Measurements from ENCODE around the gene PHF12. TPM values are rescaled to one million over a fixed set of nuclear protein-coding genes. Genes with fewer than 3 reads are reported as not detected.
"Not testable (repeated sequence)": the region's sequence is repeated elsewhere in the genome, so short reads cannot be mapped to it uniquely, and the experiment has no call there.

Gene PHF12
- total RNA-seq, 1 donor from 2014 or later = 20.4 TPM

DNA sequence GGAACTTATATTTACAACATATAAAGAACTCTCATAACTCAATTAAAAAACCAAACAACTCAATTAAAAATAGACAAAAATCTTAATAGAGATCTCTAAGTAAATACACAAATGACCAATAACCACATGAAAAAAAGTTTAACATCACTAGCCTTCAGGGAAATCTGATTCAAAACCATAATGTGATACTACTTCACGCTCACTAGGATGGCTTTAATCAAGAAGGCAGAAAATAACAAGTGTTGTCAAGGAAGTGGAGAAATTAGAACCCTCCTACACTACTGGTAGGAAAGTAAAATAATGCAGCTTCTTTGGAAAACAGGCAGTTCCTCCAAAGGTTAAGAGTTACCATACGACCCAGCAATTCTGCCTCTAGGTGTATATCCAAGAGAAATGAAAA lies 8.4 kb downstream of the PHF12 start:
- intact Hi-C loops (cut with DNase I) = no loop called here
- no peak for DNase-seq (ENCODE audit: low spot score)

DNA sequence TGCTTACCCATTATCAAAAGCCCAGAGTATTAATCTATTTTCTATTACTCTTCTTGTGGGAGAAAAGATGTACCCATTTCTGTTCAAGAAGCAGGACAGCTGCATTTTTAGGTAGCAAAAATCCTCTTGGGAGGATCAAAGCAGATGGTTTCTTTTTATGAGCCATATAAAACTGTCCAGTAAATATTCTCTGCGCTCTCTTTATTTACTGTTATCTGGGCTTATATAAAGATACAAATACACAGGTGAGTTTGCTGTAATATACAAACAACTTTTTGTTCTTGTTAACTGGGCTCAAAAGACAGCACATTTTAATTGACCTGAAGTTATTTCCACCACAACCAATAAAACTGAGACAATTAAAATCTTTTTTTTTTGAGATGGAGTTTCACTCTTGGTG lies 10.1 kb downstream of the PHF12 start:
- no peak for DNase-seq (ENCODE audit: low spot score)
- intact Hi-C loops (cut with DNase I) = no loop called here

DNA sequence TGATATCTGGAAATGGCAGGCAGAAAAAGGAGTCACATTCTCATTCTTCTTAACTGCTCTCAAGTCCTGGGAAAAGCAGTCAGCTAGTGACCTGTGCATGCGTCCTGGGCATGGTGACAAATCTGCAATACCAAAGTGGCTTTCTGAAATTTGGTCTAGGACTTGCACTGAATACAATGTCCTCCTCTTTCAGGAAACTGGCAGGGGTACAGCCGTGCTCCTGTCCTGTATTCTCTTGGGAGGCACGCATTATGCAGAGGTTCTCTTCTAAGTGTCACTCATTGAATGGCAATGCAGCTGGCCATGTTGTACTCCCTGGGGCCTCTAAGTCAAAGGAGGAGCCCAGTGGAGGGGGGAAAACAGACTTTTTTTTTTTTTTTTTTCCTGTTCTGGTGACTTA lies 10.6 kb downstream of the PHF12 start:
- intact Hi-C loops (cut with DNase I) = no loop called here
- no peak for DNase-seq (ENCODE audit: low spot score)

DNA sequence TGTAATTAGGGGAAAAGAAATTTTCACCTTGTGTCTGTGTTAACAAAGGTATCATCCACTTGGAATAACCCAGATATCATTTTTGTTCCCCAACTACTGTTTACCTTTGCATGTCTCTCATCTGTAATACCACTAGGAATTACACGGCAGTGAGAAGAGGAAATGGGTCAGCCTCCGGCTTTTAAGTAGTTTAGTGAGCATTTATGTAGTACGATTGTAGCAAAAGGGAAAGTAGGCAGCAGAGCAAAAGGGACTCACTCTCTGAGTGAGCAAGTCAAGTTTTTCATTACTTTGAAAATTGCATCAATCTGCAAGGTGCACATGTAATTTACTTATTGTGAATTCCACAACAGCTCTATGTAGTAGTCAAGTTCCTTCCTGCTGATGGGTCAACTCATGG lies 11.2 kb downstream of the PHF12 start:
- DNase-seq (ENCODE audit: low spot score) = no peak
- intact Hi-C loops (cut with DNase I) = no loop called here

DNA sequence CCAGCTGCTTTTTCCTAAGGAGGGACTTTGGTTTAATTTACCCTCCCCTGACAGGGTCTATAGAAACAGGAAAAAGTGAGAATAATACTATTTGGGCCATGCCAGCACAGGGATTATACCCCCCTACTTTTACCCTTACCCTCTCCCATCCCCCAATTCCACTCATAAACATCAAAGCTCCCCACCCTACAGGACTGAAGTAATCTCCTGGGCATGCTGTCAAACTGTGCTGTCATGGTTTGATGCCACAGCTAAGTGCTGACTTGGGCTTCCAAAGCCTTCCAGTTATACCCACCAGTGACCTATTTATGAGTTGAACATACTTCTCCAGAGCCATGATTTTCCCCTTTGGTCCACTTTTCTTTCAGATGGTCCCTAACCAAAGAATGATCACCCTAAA lies 12.8 kb downstream of the PHF12 start:
- intact Hi-C loops (cut with DNase I) = no loop called here

DNA sequence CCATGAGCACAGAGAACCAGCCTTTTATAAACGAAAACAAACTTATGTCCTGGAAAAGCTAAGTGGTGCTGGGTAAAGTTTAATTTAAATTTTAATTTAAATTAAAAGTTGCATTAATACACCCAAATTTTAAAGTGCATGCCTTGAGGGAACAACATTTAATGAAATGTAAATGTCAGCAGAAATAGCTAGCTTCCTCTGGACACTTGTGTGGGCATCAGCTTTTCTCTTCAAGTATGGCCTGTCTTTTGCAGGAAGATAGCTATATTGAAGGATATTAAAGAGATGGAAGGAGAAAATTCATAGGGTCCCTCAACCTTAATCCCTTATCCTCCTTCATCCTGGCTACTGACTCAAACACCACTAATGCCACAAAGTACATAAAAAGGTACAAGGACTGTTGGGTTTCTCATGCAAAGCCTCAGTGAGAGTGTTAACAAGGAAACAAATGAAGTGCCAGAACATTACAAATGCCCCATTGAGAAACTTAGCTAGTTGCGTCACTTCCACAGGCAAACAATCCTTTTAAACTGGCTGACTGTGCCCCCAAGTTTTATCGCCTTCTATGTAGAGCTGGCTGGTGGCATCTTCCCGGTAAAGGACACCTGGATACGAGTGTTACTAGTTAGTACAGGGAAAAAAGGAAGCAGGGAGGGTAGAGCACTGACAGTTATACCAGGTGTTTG lies 14.1 kb downstream of the PHF12 start:
- intact Hi-C loops (cut with DNase I) = no loop called here
- DNase-seq (ENCODE audit: low spot score) = no peak

More for the DNA sequence above, 12.8 kb downstream of the PHF12 start:
- no peak for DNase-seq (ENCODE audit: low spot score)

DNA sequence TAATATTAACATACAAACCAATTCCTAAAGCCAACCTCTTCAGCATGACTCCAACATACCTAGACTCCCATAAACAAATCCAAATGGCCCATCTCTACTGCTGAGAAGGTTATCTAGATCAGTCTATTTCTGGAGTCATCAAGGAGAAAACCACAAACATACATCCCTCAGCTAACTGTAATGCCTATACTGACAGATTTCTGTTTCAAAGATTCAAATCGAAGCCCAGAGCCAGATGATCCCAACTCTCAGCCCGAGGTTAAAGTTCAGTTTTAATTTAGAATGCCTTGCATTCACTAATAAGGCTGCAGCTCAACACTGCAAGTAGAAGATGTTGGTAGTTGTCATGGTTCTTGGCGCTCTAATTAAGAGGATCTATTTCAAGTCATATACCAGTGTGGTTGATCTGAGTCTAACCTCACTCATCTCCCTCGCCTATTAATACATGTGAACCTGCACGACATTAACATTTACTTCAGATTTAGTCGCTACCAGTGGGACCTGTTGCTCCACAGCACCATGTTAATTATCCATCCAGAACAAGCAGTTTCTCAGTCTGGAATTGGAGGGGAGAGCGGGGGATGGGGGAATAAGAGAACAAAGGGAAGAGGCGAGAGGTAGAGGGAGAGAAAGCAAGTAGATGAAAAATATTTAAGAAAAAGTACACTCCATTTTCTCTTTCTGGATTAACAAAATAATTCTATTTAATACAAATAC lies 15.4 kb downstream of the PHF12 start:
- intact Hi-C loops (cut with DNase I) = no loop called here
- DNase-seq (ENCODE audit: low spot score) = no peak

DNA sequence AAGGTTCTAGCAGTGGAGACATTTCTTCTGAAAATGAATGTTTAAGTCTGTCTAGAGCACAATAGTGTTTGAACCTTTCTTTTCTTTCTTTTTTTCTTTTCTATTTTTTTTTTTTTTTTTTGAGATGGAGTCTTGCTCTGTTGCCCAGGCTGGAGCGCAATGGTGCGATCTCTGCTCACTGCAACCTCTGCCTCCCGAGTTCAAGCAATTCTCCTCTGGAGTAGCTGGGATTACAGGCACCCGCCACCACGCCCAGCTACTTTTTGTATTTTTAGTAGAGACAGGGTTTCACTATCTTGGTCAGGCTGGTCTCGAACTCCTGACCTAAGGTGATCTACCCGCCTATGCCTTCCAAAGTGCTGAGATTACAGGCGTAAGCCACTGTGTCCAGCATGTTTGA lies 16.8 kb downstream of the PHF12 start:
- intact Hi-C loops (cut with DNase I); DNase-seq (ENCODE audit: low spot score): not testable (repeated sequence)

DNA sequence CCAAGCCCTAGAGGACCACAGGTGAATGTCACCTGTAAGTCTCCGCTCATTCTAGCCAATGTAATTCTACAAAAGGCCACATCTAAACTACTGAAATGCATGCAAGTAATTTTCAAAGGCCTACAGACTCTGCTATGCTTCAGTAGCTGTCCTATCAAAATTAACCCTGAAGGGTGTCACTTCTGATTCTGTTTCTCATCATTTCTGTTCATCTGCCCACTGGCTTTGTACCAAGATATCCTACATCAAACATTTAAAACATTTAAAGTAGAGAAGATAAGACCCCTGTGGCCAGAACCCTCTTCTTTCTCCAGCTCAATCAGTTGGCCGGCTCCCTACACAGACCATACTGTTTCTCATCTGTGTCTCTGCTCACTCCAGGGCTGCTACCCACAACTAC lies 21.5 kb downstream of the PHF12 start:
- DNase-seq (ENCODE audit: low spot score) = no peak
- intact Hi-C loops (cut with DNase I) = no loop called here

DNA sequence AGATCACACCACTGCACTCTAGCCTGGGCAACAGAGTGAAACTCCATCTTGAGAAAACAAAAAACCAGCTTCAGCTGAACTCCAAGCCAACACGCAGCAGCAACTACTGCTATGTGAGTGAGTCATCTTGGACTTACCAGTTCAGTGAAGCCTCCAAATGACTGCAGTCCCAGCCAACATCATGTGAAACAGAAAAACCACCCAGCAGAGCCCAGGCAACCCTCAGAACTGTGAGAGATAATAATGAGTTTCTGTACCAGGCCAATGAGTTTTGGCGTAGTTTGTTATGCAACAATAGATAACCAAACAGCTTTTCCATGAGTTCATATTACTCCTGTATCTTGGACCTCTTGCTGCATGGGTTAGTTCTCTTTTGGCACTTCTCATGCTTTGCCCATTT lies 23.3 kb downstream of the PHF12 start:
- DNase-seq (ENCODE audit: low spot score) = no peak
- intact Hi-C loops (cut with DNase I) = no loop called here

DNA sequence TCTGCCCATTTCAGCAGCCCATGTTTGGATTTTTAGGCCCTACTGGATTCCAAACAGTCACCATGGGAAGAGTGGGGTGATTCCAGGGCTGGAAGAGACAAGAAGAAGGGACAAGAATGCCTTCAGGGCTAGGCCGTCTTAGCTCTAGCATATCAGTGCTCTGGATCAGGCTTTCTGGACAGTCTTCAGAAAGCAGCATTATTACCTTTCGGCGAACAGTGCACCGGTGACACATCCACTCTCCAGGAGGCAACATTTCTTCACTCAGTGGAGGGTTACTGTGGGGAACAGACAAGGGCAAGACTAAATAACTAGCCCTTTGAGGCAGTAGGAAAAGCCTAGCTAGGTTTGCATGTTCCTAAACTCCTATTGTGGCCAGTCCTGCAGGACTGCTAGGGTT lies 24.5 kb downstream of the PHF12 start:
- intact Hi-C loops (cut with DNase I) = no loop called here
- DNase-seq (ENCODE audit: low spot score) = no peak

DNA sequence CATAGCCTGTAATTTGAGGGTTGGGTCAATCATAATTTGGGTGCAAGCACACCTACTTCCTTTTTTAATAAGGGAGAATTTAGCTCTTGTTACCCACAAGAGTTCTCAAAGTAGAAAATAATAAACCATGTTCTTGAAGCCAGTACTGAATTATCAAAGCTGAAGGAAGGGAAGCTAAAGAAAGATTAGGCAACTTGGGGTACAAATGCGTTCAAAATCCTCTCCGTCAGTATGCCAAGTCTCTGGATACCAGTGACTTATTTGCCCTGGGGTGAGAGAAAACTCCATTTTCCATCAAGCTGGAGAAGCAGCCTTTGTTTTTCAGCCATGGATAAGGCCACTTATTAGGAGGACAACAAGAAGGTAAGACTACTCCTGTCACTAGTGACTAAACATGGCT lies 25.0 kb downstream of the PHF12 start:
- intact Hi-C loops (cut with DNase I) = no loop called here
- no peak for DNase-seq (ENCODE audit: low spot score)

DNA sequence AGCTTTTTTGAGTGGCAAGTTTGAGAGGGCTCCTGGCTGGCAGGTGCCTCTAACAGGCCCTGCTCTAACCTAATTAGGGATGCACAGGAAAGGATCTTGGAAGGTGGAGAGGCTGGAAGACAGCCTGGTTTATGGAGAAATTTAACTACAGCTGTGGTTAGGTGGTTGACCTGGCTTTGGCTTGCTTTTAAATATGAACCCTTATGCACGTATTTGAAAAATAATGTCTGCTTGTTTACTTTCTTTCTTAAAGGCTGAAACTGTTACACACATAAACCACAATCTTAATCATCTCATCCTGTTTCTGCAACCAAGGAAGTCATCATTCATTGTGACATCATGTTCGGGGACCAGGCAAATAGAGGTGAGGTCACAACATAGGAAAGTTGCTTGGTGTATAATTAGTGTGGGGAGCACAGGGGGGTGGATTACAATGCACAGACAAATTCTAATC lies 25.4 kb downstream of the PHF12 start:
- no peak for DNase-seq (ENCODE audit: low spot score)

DNA sequence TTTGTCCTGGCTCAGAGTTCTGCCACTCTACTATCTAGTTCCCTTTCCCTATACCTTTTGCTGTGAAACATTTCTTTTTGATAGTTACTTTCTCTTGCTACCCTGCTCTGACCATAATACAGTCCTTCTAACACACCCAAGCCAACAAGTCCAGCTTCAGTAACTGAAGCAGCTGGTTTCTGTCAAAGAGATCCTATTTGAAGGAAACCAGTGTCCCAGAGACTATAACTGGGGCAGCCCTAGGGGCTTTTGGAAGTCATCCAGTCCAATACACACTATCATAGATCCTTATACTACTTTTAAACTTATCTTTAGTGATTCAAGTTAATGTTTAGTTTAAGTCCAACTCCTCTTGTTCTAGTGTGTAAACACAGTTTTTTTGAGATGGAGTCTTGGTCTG lies 31.1 kb downstream of the PHF12 start:
- DNase-seq (ENCODE audit: low spot score) = no peak
- intact Hi-C loops (cut with DNase I) = no loop called here

More for the DNA sequence above, 25.4 kb downstream of the PHF12 start:
- intact Hi-C loops (cut with DNase I) = no loop called here

DNA sequence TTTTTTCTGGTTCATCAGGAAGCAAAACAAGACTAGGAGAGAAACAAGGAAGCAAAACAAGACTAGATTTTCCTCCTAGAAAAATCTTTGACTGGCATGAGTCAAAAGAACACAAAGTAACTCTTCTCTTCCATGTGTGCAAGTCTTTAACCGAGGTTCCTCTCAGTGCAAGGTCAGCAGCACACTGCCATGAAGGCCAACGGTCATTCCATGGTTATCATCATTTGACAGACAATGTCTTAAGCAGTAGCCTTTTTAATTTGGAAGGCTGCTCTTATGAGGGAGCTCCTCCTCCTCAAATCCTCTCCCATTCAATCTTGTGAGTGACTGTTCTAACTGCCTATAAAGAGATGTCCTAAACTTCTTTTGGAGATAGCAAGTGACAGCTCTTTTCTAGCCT lies 33.0 kb downstream of the PHF12 start:
- intact Hi-C loops (cut with DNase I) = loop anchor here (5.0 kb wide), 1 partner anchor 156 kb away; no protein-coding TSS in a partner anchor
- no peak for DNase-seq (ENCODE audit: low spot score)

DNA sequence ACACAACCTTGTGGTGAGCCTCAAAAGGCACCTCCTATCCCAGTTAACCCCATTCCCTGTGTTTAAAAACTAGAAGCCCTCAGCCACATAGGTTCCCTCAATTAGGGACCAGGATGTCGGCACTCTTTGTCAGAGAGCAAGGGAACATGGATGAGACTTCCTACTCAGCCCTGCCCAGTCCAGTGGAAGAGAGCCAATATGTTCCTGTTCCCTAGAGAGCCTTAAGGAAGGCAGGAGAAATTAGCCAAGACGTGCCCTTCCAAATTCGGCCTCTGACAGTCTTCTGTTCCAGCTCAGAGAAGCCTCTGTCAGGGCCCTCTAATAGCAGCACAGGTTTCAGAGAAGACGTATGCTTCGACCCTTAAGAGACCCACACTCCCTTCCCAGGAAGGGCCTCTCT lies 33.9 kb downstream of the PHF12 start:
- DNase-seq (ENCODE audit: low spot score) = no peak
- intact Hi-C loops (cut with DNase I) = loop anchor here (5.0 kb wide), 1 partner anchor 155 kb away; no protein-coding TSS in a partner anchor

DNA sequence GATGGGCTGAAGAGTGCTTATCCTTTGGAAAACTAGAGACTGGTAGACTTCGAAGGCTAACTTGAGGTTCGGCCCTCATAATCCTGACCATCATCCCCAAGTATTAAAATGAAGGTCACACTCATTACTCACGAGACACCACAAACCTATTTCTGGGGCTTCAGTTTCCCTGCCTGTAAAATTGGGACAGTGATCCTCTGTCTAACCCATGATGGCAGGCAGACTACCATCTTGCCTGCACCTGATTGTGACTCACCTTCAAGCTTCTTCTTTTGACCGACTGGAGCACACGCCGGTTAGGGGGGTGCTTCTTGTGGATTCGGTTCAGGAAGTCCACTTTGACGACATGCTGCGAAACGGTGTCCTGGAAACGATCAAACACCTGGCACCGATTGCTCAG lies 34.3 kb downstream of the PHF12 start:
- intact Hi-C loops (cut with DNase I) = loop anchor here (5.0 kb wide), 1 partner anchor 155 kb away; no protein-coding TSS in a partner anchor
- no peak for DNase-seq (ENCODE audit: low spot score)

DNA sequence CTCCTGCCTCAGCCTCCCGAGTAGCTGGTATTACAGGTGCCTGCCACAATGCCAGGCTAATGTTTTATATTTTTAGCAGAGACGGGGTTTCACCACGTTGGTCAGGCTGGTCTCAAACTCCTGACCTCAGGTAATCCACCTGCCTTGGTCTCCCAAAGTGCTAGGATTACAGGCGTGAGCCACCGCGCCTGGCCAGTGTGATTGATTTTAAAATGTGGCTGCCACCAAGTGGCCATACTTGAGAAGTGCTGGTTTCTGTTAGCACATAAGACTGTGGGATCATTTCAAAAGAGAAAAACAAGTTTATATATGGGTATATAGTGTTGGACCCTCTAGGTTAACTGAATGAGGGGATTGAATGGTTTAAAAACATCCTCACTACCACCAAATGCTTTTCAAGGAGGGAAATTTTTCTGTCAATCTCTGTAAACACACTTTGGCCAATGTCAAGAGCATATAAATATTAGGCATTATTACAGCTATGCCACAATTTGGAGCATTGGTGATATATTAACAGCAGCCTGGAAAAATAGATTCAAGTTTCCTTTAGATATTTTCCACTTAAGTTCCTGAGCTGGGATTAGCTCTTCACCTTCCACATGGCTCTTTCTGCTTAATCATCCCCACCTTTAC lies 34.9 kb downstream of the PHF12 start:
- intact Hi-C loops (cut with DNase I) = loop anchor here (5.0 kb wide), 1 partner anchor 154 kb away; no protein-coding TSS in a partner anchor
- DNase-seq (ENCODE audit: low spot score) = peak; percentile 81

DNA sequence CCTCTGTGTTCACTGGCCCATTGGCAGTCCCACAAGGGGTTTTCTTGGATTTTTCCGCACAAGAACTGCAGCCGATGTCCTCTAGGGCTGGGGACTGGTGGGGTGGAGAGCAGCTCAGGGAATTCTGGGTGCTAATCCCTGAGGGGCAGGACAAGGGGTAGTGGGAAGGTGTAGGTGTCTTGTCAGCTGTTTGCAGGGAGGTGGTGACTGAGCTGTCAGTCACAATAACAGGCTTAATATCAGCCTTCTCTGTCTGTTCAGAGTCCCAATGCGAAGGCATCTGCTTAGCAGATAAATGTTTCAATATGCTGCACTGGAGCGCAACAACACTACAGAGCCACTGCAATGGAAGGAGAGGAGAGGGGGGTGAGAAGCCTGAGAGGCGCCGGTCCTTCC lies 38.4 kb downstream of the PHF12 start:
- intact Hi-C loops (cut with DNase I) = no loop called here
- DNase-seq (ENCODE audit: low spot score) = no peak

DNA sequence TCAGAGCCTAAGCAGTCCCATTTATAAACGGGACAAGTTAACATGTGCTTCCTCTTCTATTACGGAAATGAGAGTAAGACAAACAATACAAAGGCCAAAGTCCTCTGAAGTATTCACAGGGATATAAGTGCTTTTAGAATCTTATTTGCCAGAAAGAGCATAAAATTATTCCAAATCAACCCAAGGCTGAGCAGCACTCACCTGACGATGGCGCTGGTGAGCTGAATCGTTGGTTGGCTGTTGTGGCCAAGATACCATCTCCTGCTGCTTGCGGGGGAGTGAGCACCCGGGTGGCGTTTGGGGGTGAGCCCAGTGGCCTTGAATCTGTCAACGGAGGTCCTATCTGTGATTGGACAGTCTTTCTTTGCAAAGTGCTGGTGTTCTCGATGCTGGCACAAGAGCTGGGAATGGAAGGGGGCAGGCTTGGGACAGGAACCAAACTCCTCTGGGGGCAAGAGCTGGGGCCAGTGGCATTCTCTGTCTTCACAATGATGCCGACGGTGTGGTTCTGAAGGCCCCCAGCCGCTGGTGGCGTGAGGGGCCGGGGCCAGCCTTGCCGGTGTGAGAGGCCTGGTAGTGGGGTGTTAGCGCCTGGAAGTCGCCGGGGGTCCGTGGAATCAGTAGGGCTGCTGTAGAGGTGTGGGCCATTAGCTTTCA lies 38.9 kb downstream of the PHF12 start:
- no peak for DNase-seq (ENCODE audit: low spot score)
- intact Hi-C loops (cut with DNase I) = no loop called here
